Measurements from ENCODE around the gene TUBB6.

DNA sequence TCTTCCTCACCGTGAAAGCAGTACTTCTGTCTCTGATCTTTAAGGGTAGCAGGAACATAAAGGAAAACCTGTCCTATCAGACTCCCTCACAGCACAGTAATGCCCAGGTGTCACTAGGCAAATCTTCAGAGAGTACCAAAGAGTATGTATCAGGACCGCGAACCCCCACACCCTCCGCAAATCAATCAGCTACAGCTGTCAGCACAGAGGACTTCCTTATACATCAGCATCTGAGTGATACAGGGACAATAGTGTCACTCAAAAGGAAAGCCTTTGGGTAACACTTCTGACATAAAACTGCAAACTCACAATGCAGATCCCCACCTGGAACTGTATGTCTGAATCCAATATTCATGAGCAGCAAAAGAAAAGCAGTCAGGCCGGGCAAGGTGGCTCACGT, 66.4 kb downstream of the TUBB6 start:
- TF ChIP-seq CTCF (IDR thresholded peaks at IDR 0.05) (no peak), POLR2A (IDR thresholded peaks at IDR 0.05) (no peak)
